ENCODE measurements around the gene ACVR1C.
"Not testable (repeated sequence)": the region's sequence is repeated elsewhere in the genome, so short reads cannot be mapped to it uniquely, and the experiment has no call there.

ACVR1C gene

GRCh38 chr2:157538064-157538463 is 90.6 kb downstream of the ACVR1C start:
- H3K4me1 ChIP-seq (ENCODE audit: control insufficient read depth, insufficient read depth, low read length) = no peaks in the 10 kb centered on the region
- WGBS, 2 experiments = no CpG with 5 or more reads among the region's 1 CpG
- H3K36me3 ChIP-seq (ENCODE audit: control insufficient read depth, insufficient read depth, low read length) = no peaks in the 10 kb centered on the region
- no peak overlapping the region for H3K4me3 ChIP-seq (ENCODE audit: insufficient read depth, low read depth, low read length)
- no peak overlapping the region for H3K27ac ChIP-seq (ENCODE audit: insufficient read depth, low read depth, low read length, poor library complexity, severe bottlenecking)
- H3K9me3 ChIP-seq (ENCODE audit: control insufficient read depth, low read length) = no peaks in the 10 kb centered on the region
- no peaks in the 10 kb centered on the region for H3K27me3 ChIP-seq (ENCODE audit: control insufficient read depth, insufficient read depth, low read length, poor library complexity, severe bottlenecking)

GRCh38 chr2:157536815-157537214 is 91.8 kb downstream of the ACVR1C start:
- Histone ChIP-seq H3K27me3 (ENCODE audit: control insufficient read depth, insufficient read depth, low read length, poor library complexity, severe bottlenecking) (no peaks in the 10 kb centered on the region), H3K4me1 (ENCODE audit: control insufficient read depth, insufficient read depth, low read length) (no peaks in the 10 kb centered on the region), H3K36me3 (ENCODE audit: control insufficient read depth, insufficient read depth, low read length) (no peaks in the 10 kb centered on the region), H3K27ac (ENCODE audit: insufficient read depth, low read depth, low read length, poor library complexity, severe bottlenecking) (no peak overlapping the region), H3K9me3 (ENCODE audit: control insufficient read depth, low read length) (no peaks in the 10 kb centered on the region), H3K4me3 (ENCODE audit: insufficient read depth, low read depth, low read length) (no peak overlapping the region)
- no CpG with 5 or more reads among the region's 1 CpG for whole genome bisulfite sequencing, 2 experiments

GRCh38 chr2:157528963-157529751 is 99.5 kb downstream of the ACVR1C start:
- no peaks in the 10 kb centered on the region for H3K4me1 ChIP-seq (ENCODE audit: control insufficient read depth, insufficient read depth, low read length)
- H3K9me3 ChIP-seq (ENCODE audit: control insufficient read depth, low read length) = no peaks in the 10 kb centered on the region
- no peak overlapping the region for H3K4me3 ChIP-seq (ENCODE audit: insufficient read depth, low read depth, low read length)
- no peaks in the 10 kb centered on the region for H3K27me3 ChIP-seq (ENCODE audit: control insufficient read depth, insufficient read depth, low read length, poor library complexity, severe bottlenecking)
- H3K27ac ChIP-seq (ENCODE audit: insufficient read depth, low read depth, low read length, poor library complexity, severe bottlenecking) = no peak overlapping the region
- WGBS, 2 experiments = 97 to 99% methylated on average over 3 to 4 of the region's 4 CpGs
- no peaks in the 10 kb centered on the region for H3K36me3 ChIP-seq (ENCODE audit: control insufficient read depth, insufficient read depth, low read length)

DNA sequence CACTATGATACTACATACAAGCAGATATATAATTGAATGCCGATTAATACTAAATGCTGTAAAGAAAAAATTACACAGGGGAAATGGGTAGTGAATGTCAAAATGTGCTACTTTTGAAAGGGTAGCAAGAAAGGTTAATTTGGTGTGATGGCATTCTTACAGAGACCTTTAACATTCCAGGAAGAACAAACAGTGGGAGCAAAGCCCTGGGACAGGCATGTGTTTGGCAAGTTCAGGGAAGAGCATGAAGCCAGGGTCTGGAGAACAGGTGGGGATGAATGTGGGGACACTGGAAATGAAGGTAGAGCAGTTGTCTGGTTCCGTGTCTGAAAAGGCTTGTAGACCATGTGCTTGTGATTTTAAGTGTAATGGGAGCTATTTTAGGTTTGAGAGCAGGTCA is 102.6 kb downstream of the ACVR1C start:
- 95% methylated on average over 2 of the region's 2 CpGs for WGBS, 2 experiments
- no peaks in the 10 kb centered on the region for H3K27me3 ChIP-seq (ENCODE audit: control insufficient read depth, insufficient read depth, low read length, poor library complexity, severe bottlenecking)
- H3K27ac ChIP-seq (ENCODE audit: insufficient read depth, low read depth, low read length, poor library complexity, severe bottlenecking) = no peak overlapping the region
- H3K9me3 ChIP-seq (ENCODE audit: control insufficient read depth, low read length) = no peaks in the 10 kb centered on the region
- no peaks in the 10 kb centered on the region for H3K36me3 ChIP-seq (ENCODE audit: control insufficient read depth, insufficient read depth, low read length)
- H3K4me1 ChIP-seq (ENCODE audit: control insufficient read depth, insufficient read depth, low read length) = no peaks in the 10 kb centered on the region
- no peak overlapping the region for H3K4me3 ChIP-seq (ENCODE audit: insufficient read depth, low read depth, low read length)

DNA sequence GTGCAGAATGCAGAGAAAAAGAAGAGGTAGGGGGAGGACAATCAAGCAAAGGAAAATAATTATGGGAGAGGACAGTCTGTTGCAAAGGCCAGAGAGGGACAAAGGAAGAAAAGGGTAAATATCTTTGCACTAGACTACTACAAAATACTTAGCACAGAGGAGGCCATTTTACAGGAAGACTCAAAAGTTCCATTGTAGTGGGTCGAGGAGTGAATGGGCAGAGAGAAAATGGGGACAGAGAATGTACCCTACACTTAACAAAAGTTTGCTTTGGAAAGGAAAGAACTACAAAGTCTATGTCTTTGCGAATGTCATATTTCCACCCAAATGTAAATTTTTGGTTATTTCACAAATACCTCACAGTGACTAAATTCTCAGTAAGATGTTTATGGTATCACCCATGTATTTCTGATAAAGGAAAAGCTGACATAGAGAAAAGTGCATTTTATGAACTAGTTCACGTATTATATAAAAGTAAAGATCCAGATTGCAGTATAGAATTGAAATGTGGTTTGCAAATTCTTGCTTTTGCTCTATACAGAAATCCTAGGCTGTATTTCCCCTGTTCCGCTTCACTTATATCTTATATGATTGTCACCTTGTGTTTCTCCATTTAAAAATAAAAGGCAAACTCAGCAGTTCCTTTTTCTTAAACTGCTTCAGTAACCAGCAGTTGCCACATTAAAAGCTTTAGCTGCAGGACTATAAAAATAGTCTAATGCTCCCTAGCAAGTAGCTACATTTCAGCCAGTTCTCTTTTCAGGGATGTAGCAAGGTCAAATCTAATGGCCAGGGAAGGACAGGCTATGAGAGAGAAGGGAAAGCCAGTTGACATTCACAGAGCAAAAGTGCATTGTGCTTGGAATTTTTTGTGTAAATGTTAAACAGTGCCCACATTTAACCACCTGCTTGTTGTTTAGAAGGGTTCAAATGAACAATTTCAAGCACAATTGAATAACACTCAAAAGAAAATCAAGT is 105.1 kb downstream of the ACVR1C start:
- Histone ChIP-seq H3K9me3 (ENCODE audit: control insufficient read depth, low read length) (no peaks in the 10 kb centered on the region), H3K27me3 (ENCODE audit: control insufficient read depth, insufficient read depth, low read length, poor library complexity, severe bottlenecking) (no peaks in the 10 kb centered on the region), H3K4me1 (ENCODE audit: control insufficient read depth, insufficient read depth, low read length) (no peaks in the 10 kb centered on the region), H3K27ac (ENCODE audit: insufficient read depth, low read depth, low read length, poor library complexity, severe bottlenecking) (no peak overlapping the region), H3K36me3 (ENCODE audit: control insufficient read depth, insufficient read depth, low read length) (no peaks in the 10 kb centered on the region), H3K4me3 (ENCODE audit: insufficient read depth, low read depth, low read length) (no peak overlapping the region)
- 93 to 94% methylated on average over 3 to 4 of the region's 4 CpGs for WGBS, 2 experiments

DNA sequence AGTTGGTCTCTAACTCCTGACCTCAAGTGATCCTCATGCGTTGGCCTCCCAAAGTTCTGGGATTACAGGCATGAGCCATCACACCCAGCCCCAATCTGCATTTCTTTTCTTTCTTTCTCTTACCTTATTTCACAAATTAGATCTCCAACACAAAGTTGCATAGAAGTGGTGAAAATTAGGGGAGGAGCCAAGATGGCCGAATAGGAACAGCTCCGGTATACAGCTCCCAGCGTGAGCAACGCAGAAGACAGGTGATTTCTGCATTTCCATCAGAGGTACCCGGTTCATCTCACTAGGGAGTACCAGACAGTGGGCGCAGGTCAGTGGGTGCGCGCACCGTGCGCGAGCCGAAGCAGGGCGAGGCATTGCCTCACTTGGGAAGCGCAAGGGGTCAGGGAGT is 113.7 kb downstream of the ACVR1C start:
- 90 to 93% methylated on average over 15 of the region's 15 CpGs for WGBS, 2 experiments
- not testable (repeated sequence) for H3K4me3 ChIP-seq (ENCODE audit: insufficient read depth, low read depth, low read length); H3K36me3 ChIP-seq (ENCODE audit: control insufficient read depth, insufficient read depth, low read length); H3K27me3 ChIP-seq (ENCODE audit: control insufficient read depth, insufficient read depth, low read length, poor library complexity, severe bottlenecking); H3K4me1 ChIP-seq (ENCODE audit: control insufficient read depth, insufficient read depth, low read length); H3K27ac ChIP-seq (ENCODE audit: insufficient read depth, low read depth, low read length, poor library complexity, severe bottlenecking); H3K9me3 ChIP-seq (ENCODE audit: control insufficient read depth, low read length)

- WGBS, 2 experiments = 86 to 100% methylated on average over 1 of the region's 2 CpGs
- Histone ChIP-seq H3K36me3 (ENCODE audit: control insufficient read depth, insufficient read depth, low read length) (no peaks in the 10 kb centered on the region), H3K27me3 (ENCODE audit: control insufficient read depth, insufficient read depth, low read length, poor library complexity, severe bottlenecking) (no peaks in the 10 kb centered on the region), H3K27ac (ENCODE audit: insufficient read depth, low read depth, low read length, poor library complexity, severe bottlenecking) (no peak overlapping the region), H3K4me1 (ENCODE audit: control insufficient read depth, insufficient read depth, low read length) (no peaks in the 10 kb centered on the region), H3K4me3 (ENCODE audit: insufficient read depth, low read depth, low read length) (no peak overlapping the region), H3K9me3 (ENCODE audit: control insufficient read depth, low read length) (no peaks in the 10 kb centered on the region)
Observed at GRCh38 chr2:157509744-157510143, 118.9 kb downstream of the ACVR1C start.

DNA sequence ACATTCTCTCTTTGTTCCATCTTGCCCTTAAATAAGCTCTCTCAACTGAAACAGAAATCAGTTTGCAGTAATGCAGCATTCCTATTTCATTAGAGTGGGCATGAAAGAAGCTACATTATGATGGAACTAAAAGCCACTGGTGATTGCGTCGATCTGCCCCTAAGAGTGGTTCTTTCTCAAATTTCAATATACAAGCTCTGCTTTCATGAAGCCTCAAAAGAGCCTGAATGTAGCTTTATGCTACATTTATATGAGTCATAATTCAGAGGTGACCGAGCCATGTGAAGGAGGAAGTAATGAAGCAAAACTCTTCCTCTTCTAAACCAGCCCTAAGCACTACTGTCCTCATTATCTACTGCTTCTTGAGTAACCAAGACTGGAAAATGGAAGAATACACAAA is 120.0 kb downstream of the ACVR1C start:
- no peaks in the 10 kb centered on the region for H3K4me1 ChIP-seq (ENCODE audit: control insufficient read depth, insufficient read depth, low read length)
- no peak overlapping the region for H3K27ac ChIP-seq (ENCODE audit: insufficient read depth, low read depth, low read length, poor library complexity, severe bottlenecking)
- WGBS, 2 experiments = 98 to 100% methylated on average over 1 to 3 of the region's 3 CpGs
- no peaks in the 10 kb centered on the region for H3K27me3 ChIP-seq (ENCODE audit: control insufficient read depth, insufficient read depth, low read length, poor library complexity, severe bottlenecking)
- no peaks in the 10 kb centered on the region for H3K36me3 ChIP-seq (ENCODE audit: control insufficient read depth, insufficient read depth, low read length)
- no peak overlapping the region for H3K4me3 ChIP-seq (ENCODE audit: insufficient read depth, low read depth, low read length)
- no peaks in the 10 kb centered on the region for H3K9me3 ChIP-seq (ENCODE audit: control insufficient read depth, low read length)

- no peak overlapping the region for H3K27ac ChIP-seq (ENCODE audit: insufficient read depth, low read depth, low read length, poor library complexity, severe bottlenecking)
Observed at GRCh38 chr2:157506586-157506985, 122.1 kb downstream of the ACVR1C start.

GRCh38 chr2:157504623-157505022 is 124.0 kb downstream of the ACVR1C start:
- Histone ChIP-seq H3K4me3 (ENCODE audit: insufficient read depth, low read depth, low read length) (no peak overlapping the region), H3K27me3 (ENCODE audit: control insufficient read depth, insufficient read depth, low read length, poor library complexity, severe bottlenecking) (no peaks in the 10 kb centered on the region), H3K9me3 (ENCODE audit: control insufficient read depth, low read length) (no peaks in the 10 kb centered on the region), H3K4me1 (ENCODE audit: control insufficient read depth, insufficient read depth, low read length) (no peaks in the 10 kb centered on the region), H3K36me3 (ENCODE audit: control insufficient read depth, insufficient read depth, low read length) (no peaks in the 10 kb centered on the region), H3K27ac (ENCODE audit: insufficient read depth, low read depth, low read length, poor library complexity, severe bottlenecking) (no peak overlapping the region)
- 92 to 93% methylated on average over 4 of the region's 4 CpGs for WGBS, 2 experiments

More at GRCh38 chr2:157506586-157506985, 122.1 kb downstream of the ACVR1C start:
- no peaks in the 10 kb centered on the region for H3K36me3 ChIP-seq (ENCODE audit: control insufficient read depth, insufficient read depth, low read length)
- no peaks in the 10 kb centered on the region for H3K9me3 ChIP-seq (ENCODE audit: control insufficient read depth, low read length)
- no peaks in the 10 kb centered on the region for H3K27me3 ChIP-seq (ENCODE audit: control insufficient read depth, insufficient read depth, low read length, poor library complexity, severe bottlenecking)
- H3K4me1 ChIP-seq (ENCODE audit: control insufficient read depth, insufficient read depth, low read length) = no peaks in the 10 kb centered on the region
- H3K4me3 ChIP-seq (ENCODE audit: insufficient read depth, low read depth, low read length) = no peak overlapping the region

Data from ectodermal cell (in vitro differentiated cells).